Effector memory CD8-positive, alpha-beta T cell (primary cell): ENCODE results near the gene LAP3.

Experiments
- ATAC-seq: fragments of 150-1000 bp; cut with Tn5 transposase; replicated peaks from 2 replicates; pipeline ENCODE4 v1.10.0; 2021; ENCODE audit warnings: mild to moderate bottlenecking, moderate library complexity
- DNase-seq, 3 experiments: peaks; one replicate each; pipeline ENCODE4 v3.0.0; 2021
- H3K27ac Mint-ChIP-seq, 2 donors: one replicate each; pipeline ENCODE4 v1.8.0; 2022; ENCODE audit warnings: mild to moderate bottlenecking in 2 of 2, mixed read lengths in 2 of 2, moderate library complexity in 2 of 2
- H3K27me3 Mint-ChIP-seq, 2 donors: one replicate each; pipeline ENCODE4 v1.8.0; 2022; ENCODE audit warnings: mixed read lengths in 2 of 2
- H3K36me3 Mint-ChIP-seq: one replicate; pipeline ENCODE4 v1.8.0; 2022; ENCODE audit warnings: mild to moderate bottlenecking, moderate library complexity, mixed read lengths; ENCODE audit not compliant: insufficient read depth
- H3K4me1 Mint-ChIP-seq, 2 donors: one replicate each; pipeline ENCODE4 v1.8.0; 2022; ENCODE audit warnings: low read depth in 2 of 2, mixed read lengths in 2 of 2
- H3K4me3 Mint-ChIP-seq, 2 donors: one replicate each; pipeline ENCODE4 v1.8.0; 2022; ENCODE audit warnings: mild to moderate bottlenecking in 2 of 2, mixed read lengths in 2 of 2, moderate library complexity in 2 of 2
- H3K9me3 Mint-ChIP-seq, 2 donors: one replicate each; pipeline ENCODE4 v1.8.0; 2022; ENCODE audit warnings: mixed read lengths in 2 of 2

Gene LAP3

GRCh38 chr4:17646693-17647092 is 69.7 kb downstream of the LAP3 start:
- H3K9me3 Mint-ChIP-seq, result no peaks in the 10 kb centered on the region
- H3K27ac Mint-ChIP-seq, result no peak overlapping the region
- H3K27me3 Mint-ChIP-seq, result peaks cover 10 to 18% of the 10 kb centered on the region in 2 donors
- no peaks in the 10 kb centered on the region for H3K36me3 Mint-ChIP-seq
- peaks cover 2 to 3% of the 10 kb centered on the region in 2 donors for H3K4me1 Mint-ChIP-seq
- no peak for ATAC-seq
- no peak for DNase-seq
- H3K4me3 Mint-ChIP-seq, result no peak overlapping the region

GRCh38 chr4:17647176-17647806 is 70.3 kb downstream of the LAP3 start:
- no peak overlapping the region for H3K4me3 Mint-ChIP-seq
- H3K4me1 Mint-ChIP-seq, result peaks cover 4 to 5% of the 10 kb centered on the region in 2 donors
- DNase-seq, result no peak
- no peaks in the 10 kb centered on the region for H3K36me3 Mint-ChIP-seq
- H3K27me3 Mint-ChIP-seq, result peaks cover 10 to 18% of the 10 kb centered on the region in 2 donors
- H3K9me3 Mint-ChIP-seq, result no peaks in the 10 kb centered on the region
- H3K27ac Mint-ChIP-seq, result no peak overlapping the region
- no peak for ATAC-seq

DNA sequence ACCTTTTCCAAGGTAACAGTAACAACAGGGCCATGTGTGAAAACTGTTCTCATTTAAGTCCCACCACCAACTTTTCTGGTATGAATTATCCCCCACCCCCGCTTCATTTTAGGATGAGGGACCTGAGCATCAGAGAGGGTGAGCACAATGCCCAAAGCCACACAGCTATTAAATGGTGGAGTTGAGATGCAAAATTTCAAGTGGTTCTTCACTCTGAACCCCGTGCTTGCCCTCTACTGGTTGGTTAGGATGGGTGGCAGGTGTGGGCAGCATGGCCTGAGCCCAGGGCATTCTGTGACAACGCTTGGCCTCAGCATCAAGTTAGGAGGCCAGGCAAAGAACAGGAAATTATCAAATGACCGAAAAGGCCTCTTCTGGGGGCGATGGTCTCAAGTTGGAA is 70.9 kb downstream of the LAP3 start:
- H3K4me1 Mint-ChIP-seq, result peaks cover 4 to 5% of the 10 kb centered on the region in 2 donors
- H3K27me3 Mint-ChIP-seq, result peaks cover 10 to 18% of the 10 kb centered on the region in 2 donors
- H3K4me3 Mint-ChIP-seq, result no peak overlapping the region
- no peaks in the 10 kb centered on the region for H3K9me3 Mint-ChIP-seq
- DNase-seq, result no peak
- H3K27ac Mint-ChIP-seq, result no peak overlapping the region
- H3K36me3 Mint-ChIP-seq, result no peaks in the 10 kb centered on the region
- ATAC-seq, result no peak

- Mint-ChIP-seq H3K36me3 (no peaks in the 10 kb centered on the region), H3K9me3 (no peaks in the 10 kb centered on the region), H3K27ac (no peak overlapping the region), H3K27me3 (peaks cover 10 to 25% of the 10 kb centered on the region in 2 donors), H3K4me3 (no peak overlapping the region), H3K4me1 (peaks cover 4 to 5% of the 10 kb centered on the region in 2 donors)
- ATAC-seq (no peak), DNase-seq (no peak)
Measured at GRCh38 chr4:17650406-17650805, 73.4 kb downstream of the LAP3 start.

DNA sequence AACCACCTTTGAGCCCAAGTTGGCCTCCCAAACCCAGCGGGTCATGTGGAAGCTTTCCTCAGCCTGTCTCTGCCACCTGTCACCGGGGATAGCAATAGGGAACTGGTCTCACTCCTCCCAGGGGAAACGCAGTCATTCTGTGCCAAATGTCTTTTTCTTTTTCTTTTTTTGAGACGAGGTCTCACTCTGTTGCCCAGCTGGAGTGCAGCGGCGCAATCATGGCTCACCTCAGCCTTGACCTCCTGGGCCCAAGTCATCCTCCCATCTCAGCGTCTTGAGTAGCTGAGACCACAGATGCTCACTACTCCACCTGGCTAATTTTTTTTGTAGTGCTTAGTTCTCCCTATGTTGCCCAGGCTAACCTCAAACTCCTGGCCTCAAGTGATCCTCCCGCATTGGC is 77.7 kb downstream of the LAP3 start:
- no peak for DNase-seq
- ATAC-seq, result no peak
- peaks cover 4 to 5% of the 10 kb centered on the region in 2 donors for H3K4me1 Mint-ChIP-seq
- no peaks in the 10 kb centered on the region for H3K36me3 Mint-ChIP-seq
- no peak overlapping the region for H3K4me3 Mint-ChIP-seq
- no peaks in the 10 kb centered on the region for H3K9me3 Mint-ChIP-seq
- H3K27ac Mint-ChIP-seq, result no peak overlapping the region
- H3K27me3 Mint-ChIP-seq, result peaks cover 32 to 65% of the 10 kb centered on the region in 2 donors

GRCh38 chr4:17657090-17657489 is 80.1 kb downstream of the LAP3 start:
- peaks cover 36 to 62% of the 10 kb centered on the region in 2 donors for H3K27me3 Mint-ChIP-seq
- H3K4me1 Mint-ChIP-seq, result no peaks in the 10 kb centered on the region
- H3K27ac Mint-ChIP-seq, result no peak overlapping the region
- no peak overlapping the region for H3K4me3 Mint-ChIP-seq
- DNase-seq, result no peak
- H3K9me3 Mint-ChIP-seq, result no peaks in the 10 kb centered on the region
- H3K36me3 Mint-ChIP-seq, result no peaks in the 10 kb centered on the region
- no peak for ATAC-seq
